Mammary epithelial cell (primary cell): Measurements from ENCODE around the gene LHFPL3.

Experiments used
- CTCF ChIP-seq, 2 donors: IDR thresholded peaks in 1 of 2; conservative IDR thresholded peaks in 1 of 2; 2 replicates each; pipeline ENCODE4 v1.5.1; 2011 to 2012; ENCODE audit warnings: inconsistent platforms in 2 of 2, low read length in 2 of 2, mild to moderate bottlenecking in 2 of 2, control low read depth in 1 of 2, low read depth in 1 of 2; ENCODE audit not compliant: insufficient read depth in 1 of 2; ENCODE audit errors: extremely low read depth in 1 of 2
- EZH2 ChIP-seq: IDR thresholded peaks from 2 replicates; pipeline ENCODE4 v1.6.1; 2012; ENCODE audit warnings: low read length, inconsistent platforms, borderline replicate concordance

GRCh38 chr7:104572554-104572953 lies 244.2 kb downstream of the LHFPL3 start:
- no peak for TF ChIP-seq CTCF (conservative IDR thresholded peaks at IDR 0.05 in 1 of 2, IDR thresholded peaks at IDR 0.05 in 1 of 2; ENCODE audit: extremely low read depth in 1 of 2, insufficient read depth in 1 of 2, low read depth in 1 of 2, low read length in 2 of 2)
- TF ChIP-seq EZH2: no peak
